ENCODE measurements around the gene HLA-DQB1. TPM values are rescaled to one million over a fixed set of nuclear protein-coding genes. Genes with fewer than 3 reads are reported as not detected.

Gene HLA-DQB1
- total RNA-seq, 1 donor from 2014 or later = 5.1 TPM

DNA sequence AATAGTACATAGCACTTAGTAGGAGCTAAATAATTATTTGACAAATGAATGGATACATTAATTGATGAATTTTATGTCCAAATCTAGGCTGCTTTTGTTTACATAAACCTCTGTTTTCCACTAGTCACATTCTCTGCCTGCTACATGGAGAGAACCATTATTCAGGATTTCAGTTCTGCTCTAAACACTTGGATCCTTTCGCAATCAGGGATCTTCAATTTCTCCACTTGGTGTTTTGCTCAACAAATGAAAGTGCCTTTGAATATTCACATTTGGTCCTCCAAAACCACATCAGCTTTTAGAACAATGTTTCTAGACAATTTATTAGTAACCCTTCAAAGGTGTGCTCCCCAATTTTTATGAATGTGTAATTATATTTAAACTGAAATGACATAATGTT is 30.6 kb upstream of the HLA-DQB1 start:
- Mint-ChIP-seq H3K36me3 (no peaks in the 10 kb centered on the region), H3K9me3 (peaks cover 4% of the 10 kb centered on the region), H3K4me1 (ENCODE audit: unreplicated experiment) (peaks cover 3% of the 10 kb centered on the region), H3K27ac (no peak overlapping the region), H3K4me3 (no peak overlapping the region), H3K27me3 (peaks cover 46% of the 10 kb centered on the region)
- no peak for DNase-seq (ENCODE audit: extremely low spot score, unreplicated experiment)
- TF ChIP-seq CTCF (conservative IDR thresholded peaks at IDR 0.05) = no peak

- DNase-seq (ENCODE audit: extremely low spot score, unreplicated experiment) = no peak
- Mint-ChIP-seq H3K4me3 (no peak overlapping the region), H3K9me3 (peaks cover 4% of the 10 kb centered on the region), H3K4me1 (ENCODE audit: unreplicated experiment) (no peaks in the 10 kb centered on the region), H3K27ac (no peak overlapping the region), H3K36me3 (no peaks in the 10 kb centered on the region), H3K27me3 (peaks cover 22% of the 10 kb centered on the region)
- TF ChIP-seq CTCF (conservative IDR thresholded peaks at IDR 0.05) = peak; percentile 41
These were observed 25.6 kb upstream of the HLA-DQB1 start for GRCh38 chr6:32692019-32692418.

GRCh38 chr6:32689531-32690501 is 23.4 kb upstream of the HLA-DQB1 start:
- no peak for DNase-seq (ENCODE audit: extremely low spot score, unreplicated experiment)
- Mint-ChIP-seq H3K27me3 (peaks cover 17% of the 10 kb centered on the region), H3K4me3 (no peak overlapping the region), H3K9me3 (no peaks in the 10 kb centered on the region), H3K36me3 (no peaks in the 10 kb centered on the region), H3K4me1 (ENCODE audit: unreplicated experiment) (no peaks in the 10 kb centered on the region), H3K27ac (no peak overlapping the region)
- TF ChIP-seq CTCF (conservative IDR thresholded peaks at IDR 0.05) = no peak

GRCh38 chr6:32685603-32686002 is 19.1 kb upstream of the HLA-DQB1 start:
- no peak for DNase-seq (ENCODE audit: extremely low spot score, unreplicated experiment)
- H3K4me1 Mint-ChIP-seq (ENCODE audit: unreplicated experiment) = no peaks in the 10 kb centered on the region
- H3K27me3 Mint-ChIP-seq = peaks cover 19% of the 10 kb centered on the region
- H3K36me3 Mint-ChIP-seq = no peaks in the 10 kb centered on the region
- H3K4me3 Mint-ChIP-seq = no peak overlapping the region
- no peak for TF ChIP-seq CTCF (conservative IDR thresholded peaks at IDR 0.05)
- H3K27ac Mint-ChIP-seq = no peak overlapping the region
- H3K9me3 Mint-ChIP-seq = no peaks in the 10 kb centered on the region

GRCh38 chr6:32684246-32684645 is 17.8 kb upstream of the HLA-DQB1 start:
- Mint-ChIP-seq H3K4me1 (ENCODE audit: unreplicated experiment) (no peaks in the 10 kb centered on the region), H3K36me3 (no peaks in the 10 kb centered on the region), H3K9me3 (no peaks in the 10 kb centered on the region), H3K27ac (no peak overlapping the region), H3K27me3 (peaks cover 25% of the 10 kb centered on the region), H3K4me3 (no peak overlapping the region)
- no peak for TF ChIP-seq CTCF (conservative IDR thresholded peaks at IDR 0.05)
- no peak for DNase-seq (ENCODE audit: extremely low spot score, unreplicated experiment)

Measured in type B pancreatic cell (in vitro differentiated cells).